NOMO-1 treated with DMSO at 0.1 percent for 48 hours (cell line): Measurements from ENCODE around the gene TAOK2.
"Not testable (repeated sequence)": the region's sequence is repeated elsewhere in the genome, so short reads cannot be mapped to it uniquely, and the experiment has no call there.

ENCODE experiments used
- DNase-seq: peaks from one replicate; lab custom pipeline; 2025; ENCODE audit not compliant: unreplicated experiment; lab: John Stamatoyannopoulos, UW

TAOK2 gene

GRCh38 chr16:29973384-29974246, at the start of gene TAOK2:
TSS of gene TAOK2 (plus strand) at chr16:29973868. CDS start at chr16:29977773, 3,905 bp downstream.
- peak; percentile 98 for DNase-seq

- DNase-seq = no peak
Observed at GRCh38 chr16:29925105-29925756, 48.4 kb upstream of the TAOK2 start.

- peak; percentile 79 for DNase-seq
Observed at GRCh38 chr16:29925781-29926710, 47.6 kb upstream of the TAOK2 start, which contains the start of gene KCTD13. TSS of gene KCTD13 (minus strand) at chr16:29926226. CDS start at chr16:29926033, 193 bp downstream.

GRCh38 chr16:29926711-29927052, 47.0 kb upstream of the TAOK2 start:
- DNase-seq = no peak

GRCh38 chr16:29927070-29927905, 46.4 kb upstream of the TAOK2 start:
- DNase-seq = no peak

- DNase-seq = not testable (repeated sequence)
Observed at GRCh38 chr16:29931750-29932149, 41.9 kb upstream of the TAOK2 start.

GRCh38 chr16:29940656-29941055, 33.0 kb upstream of the TAOK2 start:
- DNase-seq = no peak

GRCh38 chr16:29943846-29944799, 29.5 kb upstream of the TAOK2 start:
- DNase-seq = no peak

GRCh38 chr16:29947897-29948296, 25.8 kb upstream of the TAOK2 start:
- DNase-seq = no peak

- DNase-seq = no peak
Observed at GRCh38 chr16:29950806-29951461, 22.7 kb upstream of the TAOK2 start.

GRCh38 chr16:29951625-29952365, 21.9 kb upstream of the TAOK2 start:
- DNase-seq = no peak

- DNase-seq = no peak
Observed at GRCh38 chr16:29958756-29959155, 14.9 kb upstream of the TAOK2 start.

GRCh38 chr16:29959293-29959692, 14.4 kb upstream of the TAOK2 start:
- no peak for DNase-seq

- not testable (repeated sequence) for DNase-seq
Observed at GRCh38 chr16:29959821-29960220, 13.8 kb upstream of the TAOK2 start.

- no peak for DNase-seq
Observed at GRCh38 chr16:29961127-29961478, 12.6 kb upstream of the TAOK2 start.

GRCh38 chr16:29961479-29962343, 12.0 kb upstream of the TAOK2 start, which contains the start of gene TMEM219:
TSS of gene TMEM219 (plus strand) at chr16:29962079. CDS start at chr16:29963144, 1,065 bp downstream.
- DNase-seq = peak; percentile 84
